Left ventricle myocardium inferior (tissue), 1 donor: ENCODE measurements around the gene ZNRF2. TPM values are rescaled to one million over a fixed set of nuclear protein-coding genes. Genes with fewer than 3 reads are reported as not detected.
"Not testable (repeated sequence)": the region's sequence is repeated elsewhere in the genome, so short reads cannot be mapped to it uniquely, and the experiment has no call there.

ENCODE experiments used
- DNase-seq: peaks from one replicate; pipeline ENCODE4 v3.0.0-alpha.2; 2020
- H3K27ac ChIP-seq: fragments of 200-600 bp; replicated peaks from 2 replicates; pipeline ENCODE4 v1.8.0; 2021
- H3K27me3 ChIP-seq: fragments of 200-600 bp; 2 replicates; pipeline ENCODE4 v1.8.0; 2021; ENCODE audit warnings: low read depth
- H3K36me3 ChIP-seq: fragments of 200-600 bp; 2 replicates; pipeline ENCODE4 v1.8.0; 2021
- H3K4me1 ChIP-seq: fragments of 200-600 bp; 2 replicates; pipeline ENCODE4 v1.8.0; 2021
- H3K4me3 ChIP-seq: fragments of 200-600 bp; 2 replicates; pipeline ENCODE4 v1.8.0; 2021; ENCODE audit warnings: mild to moderate bottlenecking, moderate library complexity
- H3K9me3 ChIP-seq: fragments of 200-600 bp; replicated peaks from 2 replicates; pipeline ENCODE4 v1.8.0; 2021
- intact Hi-C: fragments of 100-400 bp; cut with micrococcal nuclease; formaldehyde crosslinking; loops from one replicate; pipeline ENCODE4 v1.11.0; 2022
- total RNA-seq: library from RNA; stranded (reverse); fragmentation: NEBNext Ultra II Directional; extraction: Animal tissue kit (Norgen Biotek cat#: 25700); gene quantifications from one replicate; pipeline ENCODE4 v1.2.1, GENCODE V29; 2021
- TF ChIP-seq, protein P1 (sequence below): fragments of 200-600 bp; IDR thresholded peaks from 2 replicates; pipeline ENCODE4 v1.8.0; 2021; ENCODE audit warnings: antibody characterized with exemption, mild to moderate bottlenecking, borderline replicate concordance
- donor health status: DM: no; HTN: yes; CAD: no; lungs with severe emphysema.

ZNRF2 gene
- total RNA-seq, 1 donor from 2014 or later = 10.9 TPM

DNA sequence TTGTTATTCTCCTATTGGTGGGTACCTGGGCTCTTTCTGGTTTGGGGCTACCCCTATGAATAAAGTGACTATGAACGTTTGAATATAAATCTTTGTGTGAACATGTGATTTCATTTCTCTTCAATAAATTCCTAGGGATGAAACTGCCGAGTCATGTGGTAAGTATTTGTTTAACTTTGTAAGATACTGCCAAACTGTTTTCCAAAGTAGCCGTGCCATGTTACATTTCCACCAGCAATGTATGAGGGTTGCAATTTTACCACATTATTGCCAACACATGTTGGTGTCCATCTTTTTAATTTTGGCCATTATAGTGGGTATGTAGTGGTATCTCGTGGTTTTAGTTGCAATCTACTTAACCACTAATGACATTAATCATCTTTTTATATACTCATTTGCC is 94.7 kb downstream of the ZNRF2 start:
- no peak overlapping the region for H3K27ac ChIP-seq
- intact Hi-C loops = no loop called here
- TF ChIP-seq, protein P1, sequence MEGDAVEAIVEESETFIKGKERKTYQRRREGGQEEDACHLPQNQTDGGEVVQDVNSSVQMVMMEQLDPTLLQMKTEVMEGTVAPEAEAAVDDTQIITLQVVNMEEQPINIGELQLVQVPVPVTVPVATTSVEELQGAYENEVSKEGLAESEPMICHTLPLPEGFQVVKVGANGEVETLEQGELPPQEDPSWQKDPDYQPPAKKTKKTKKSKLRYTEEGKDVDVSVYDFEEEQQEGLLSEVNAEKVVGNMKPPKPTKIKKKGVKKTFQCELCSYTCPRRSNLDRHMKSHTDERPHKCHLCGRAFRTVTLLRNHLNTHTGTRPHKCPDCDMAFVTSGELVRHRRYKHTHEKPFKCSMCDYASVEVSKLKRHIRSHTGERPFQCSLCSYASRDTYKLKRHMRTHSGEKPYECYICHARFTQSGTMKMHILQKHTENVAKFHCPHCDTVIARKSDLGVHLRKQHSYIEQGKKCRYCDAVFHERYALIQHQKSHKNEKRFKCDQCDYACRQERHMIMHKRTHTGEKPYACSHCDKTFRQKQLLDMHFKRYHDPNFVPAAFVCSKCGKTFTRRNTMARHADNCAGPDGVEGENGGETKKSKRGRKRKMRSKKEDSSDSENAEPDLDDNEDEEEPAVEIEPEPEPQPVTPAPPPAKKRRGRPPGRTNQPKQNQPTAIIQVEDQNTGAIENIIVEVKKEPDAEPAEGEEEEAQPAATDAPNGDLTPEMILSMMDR = no peak

DNA sequence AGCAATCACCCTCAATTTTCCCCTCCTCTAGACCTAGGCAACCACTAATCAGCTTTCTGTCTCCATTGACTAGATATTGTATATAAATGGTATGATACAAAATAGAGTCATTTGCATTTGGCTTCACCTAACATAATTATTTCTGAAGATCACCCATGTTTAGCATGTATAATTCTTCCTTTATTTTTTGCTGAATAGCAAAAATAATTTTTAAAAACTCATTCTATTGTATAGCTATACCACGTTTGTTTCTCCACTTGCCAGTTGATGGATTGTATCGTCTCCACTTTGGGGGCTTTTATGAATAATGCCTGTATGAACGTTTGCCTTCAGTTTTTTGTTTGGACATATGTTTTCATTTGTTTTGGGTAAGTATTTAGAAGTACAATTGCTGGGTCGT is 95.3 kb downstream of the ZNRF2 start:
- TF ChIP-seq, protein P1 = no peak
- intact Hi-C loops = no loop called here

More for the DNA sequence above, 94.7 kb downstream of the ZNRF2 start:
- no peaks in the 10 kb centered on the region for H3K36me3 ChIP-seq
- H3K4me1 ChIP-seq = no peaks in the 10 kb centered on the region
- no peaks in the 10 kb centered on the region for H3K27me3 ChIP-seq
- peaks cover 18% of the 10 kb centered on the region for H3K9me3 ChIP-seq
- H3K4me3 ChIP-seq = no peak overlapping the region
- no peak for DNase-seq

DNA sequence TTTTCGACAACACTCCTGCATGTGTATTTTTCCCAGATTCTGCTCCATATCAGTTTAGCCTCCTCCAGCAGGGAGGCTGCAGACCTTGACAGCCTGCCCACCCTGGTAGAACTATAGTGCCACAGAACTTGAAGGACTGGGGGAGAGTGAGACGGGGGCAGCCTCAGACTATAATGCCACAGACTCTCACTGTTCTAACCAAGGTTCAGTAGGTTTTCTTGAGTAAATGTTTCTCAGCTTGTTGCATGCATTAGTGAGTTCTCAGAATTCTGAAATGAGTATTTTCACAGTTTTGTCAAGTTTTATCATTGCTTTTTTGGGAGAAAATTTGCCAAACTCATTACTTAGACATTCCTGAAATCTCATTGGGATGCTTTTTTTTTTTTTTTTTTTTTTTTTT is 95.9 kb downstream of the ZNRF2 start:
- no peak overlapping the region for H3K4me3 ChIP-seq
- DNase-seq = no peak
- intact Hi-C loops = no loop called here
- no peaks in the 10 kb centered on the region for H3K36me3 ChIP-seq
- no peak overlapping the region for H3K27ac ChIP-seq
- peaks cover 18% of the 10 kb centered on the region for H3K9me3 ChIP-seq
- H3K4me1 ChIP-seq = no peaks in the 10 kb centered on the region
- TF ChIP-seq, protein P1 = no peak
- no peaks in the 10 kb centered on the region for H3K27me3 ChIP-seq

More for the DNA sequence above, 95.3 kb downstream of the ZNRF2 start:
- Histone ChIP-seq H3K27ac (no peak overlapping the region), H3K9me3 (peaks cover 18% of the 10 kb centered on the region), H3K36me3 (no peaks in the 10 kb centered on the region), H3K4me1 (no peaks in the 10 kb centered on the region), H3K27me3 (no peaks in the 10 kb centered on the region), H3K4me3 (no peak overlapping the region)
- no peak for DNase-seq

DNA sequence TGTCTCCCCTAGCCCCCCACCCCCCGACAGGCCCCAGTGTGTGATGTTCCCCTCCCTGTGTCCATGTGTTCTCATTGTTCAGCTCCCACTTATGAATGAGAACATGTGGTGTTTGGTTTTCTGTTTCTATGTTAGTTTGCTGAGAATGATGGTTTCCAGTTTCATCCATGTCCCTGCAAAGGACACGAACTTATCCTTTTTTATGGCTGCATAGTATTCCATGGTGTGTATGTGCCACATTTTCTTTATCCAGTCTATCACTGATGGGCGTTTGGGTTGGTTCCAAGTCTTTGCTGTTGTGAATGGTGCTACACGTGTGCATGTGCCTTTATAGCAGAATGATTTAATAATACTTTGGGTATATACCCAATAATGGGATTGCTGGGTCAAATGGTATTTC is 96.4 kb downstream of the ZNRF2 start:
- DNase-seq, H3K4me3 ChIP-seq, H3K27ac ChIP-seq, H3K27me3 ChIP-seq, H3K4me1 ChIP-seq, H3K36me3 ChIP-seq, intact Hi-C loops: not testable (repeated sequence)
- H3K9me3 ChIP-seq = peaks cover 18% of the 10 kb centered on the region

GRCh38 chr7:30382607-30383006 is 98.2 kb downstream of the ZNRF2 start:
- H3K4me1 ChIP-seq = no peaks in the 10 kb centered on the region
- H3K9me3 ChIP-seq = peaks cover 18% of the 10 kb centered on the region
- TF ChIP-seq, protein P1 = no peak
- no peaks in the 10 kb centered on the region for H3K27me3 ChIP-seq
- H3K27ac ChIP-seq = no peak overlapping the region
- no peaks in the 10 kb centered on the region for H3K36me3 ChIP-seq
- intact Hi-C loops = no loop called here
- no peak for DNase-seq
- no peak overlapping the region for H3K4me3 ChIP-seq

DNA sequence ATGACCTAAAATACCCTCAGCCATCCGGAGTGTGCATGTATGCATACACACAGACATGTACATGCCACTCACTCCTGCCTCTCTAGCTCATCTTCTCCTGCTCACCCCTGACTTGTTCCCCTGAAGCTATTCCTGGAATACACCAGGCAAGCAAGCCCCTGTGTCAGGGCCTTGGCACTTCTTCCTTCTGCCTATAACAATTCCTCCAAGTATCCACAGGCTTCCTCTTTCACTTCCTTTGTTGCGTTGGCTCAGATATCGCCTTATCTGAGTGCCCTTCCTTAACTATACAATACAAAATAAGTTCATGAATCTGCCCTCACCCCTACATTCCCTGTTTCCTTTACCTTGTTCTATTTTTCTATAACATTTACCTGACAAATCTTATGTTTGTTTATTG is 105.4 kb downstream of the ZNRF2 start:
- intact Hi-C loops = no loop called here
- H3K9me3 ChIP-seq = no peaks in the 10 kb centered on the region

More for the DNA sequence above, 105.4 kb downstream of the ZNRF2 start:
- TF ChIP-seq, protein P1 = no peak
- Histone ChIP-seq H3K27ac (no peak overlapping the region), H3K4me1 (no peaks in the 10 kb centered on the region), H3K27me3 (no peaks in the 10 kb centered on the region), H3K36me3 (no peaks in the 10 kb centered on the region), H3K4me3 (no peak overlapping the region)
- DNase-seq = no peak
